PFSK-1 (cell line): Measurements from ENCODE around the gene ZCCHC2.

Experiments
- POLR2AphosphoS5 ChIP-seq: IDR thresholded peaks from 2 replicates; pipeline ENCODE4 v1.6.1; 2012; ENCODE audit warnings: low read depth, mild to moderate bottlenecking, control low read depth, low read length, moderate library complexity
- SIN3A ChIP-seq: IDR thresholded peaks from 2 replicates; pipeline ENCODE4 v1.6.1; 2012; ENCODE audit warnings: mild to moderate bottlenecking, low read length, moderate library complexity, borderline replicate concordance; ENCODE audit not compliant: insufficient read depth
- TF ChIP-seq, protein P1 (sequence below), 2 experiments: IDR thresholded peaks; 2 replicates each; pipeline versions ENCODE4 v1.6.1 to v1.8.0; 2011 to 2012; ENCODE audit warnings: low read depth in 2 of 2, low read length in 2 of 2, control low read depth in 1 of 2, inconsistent platforms in 1 of 2, mild to moderate bottlenecking in 1 of 2, moderate library complexity in 1 of 2; ENCODE audit not compliant: insufficient read depth in 1 of 2

- TF ChIP-seq POLR2AphosphoS5 = no peak
- TF ChIP-seq, protein P1, sequence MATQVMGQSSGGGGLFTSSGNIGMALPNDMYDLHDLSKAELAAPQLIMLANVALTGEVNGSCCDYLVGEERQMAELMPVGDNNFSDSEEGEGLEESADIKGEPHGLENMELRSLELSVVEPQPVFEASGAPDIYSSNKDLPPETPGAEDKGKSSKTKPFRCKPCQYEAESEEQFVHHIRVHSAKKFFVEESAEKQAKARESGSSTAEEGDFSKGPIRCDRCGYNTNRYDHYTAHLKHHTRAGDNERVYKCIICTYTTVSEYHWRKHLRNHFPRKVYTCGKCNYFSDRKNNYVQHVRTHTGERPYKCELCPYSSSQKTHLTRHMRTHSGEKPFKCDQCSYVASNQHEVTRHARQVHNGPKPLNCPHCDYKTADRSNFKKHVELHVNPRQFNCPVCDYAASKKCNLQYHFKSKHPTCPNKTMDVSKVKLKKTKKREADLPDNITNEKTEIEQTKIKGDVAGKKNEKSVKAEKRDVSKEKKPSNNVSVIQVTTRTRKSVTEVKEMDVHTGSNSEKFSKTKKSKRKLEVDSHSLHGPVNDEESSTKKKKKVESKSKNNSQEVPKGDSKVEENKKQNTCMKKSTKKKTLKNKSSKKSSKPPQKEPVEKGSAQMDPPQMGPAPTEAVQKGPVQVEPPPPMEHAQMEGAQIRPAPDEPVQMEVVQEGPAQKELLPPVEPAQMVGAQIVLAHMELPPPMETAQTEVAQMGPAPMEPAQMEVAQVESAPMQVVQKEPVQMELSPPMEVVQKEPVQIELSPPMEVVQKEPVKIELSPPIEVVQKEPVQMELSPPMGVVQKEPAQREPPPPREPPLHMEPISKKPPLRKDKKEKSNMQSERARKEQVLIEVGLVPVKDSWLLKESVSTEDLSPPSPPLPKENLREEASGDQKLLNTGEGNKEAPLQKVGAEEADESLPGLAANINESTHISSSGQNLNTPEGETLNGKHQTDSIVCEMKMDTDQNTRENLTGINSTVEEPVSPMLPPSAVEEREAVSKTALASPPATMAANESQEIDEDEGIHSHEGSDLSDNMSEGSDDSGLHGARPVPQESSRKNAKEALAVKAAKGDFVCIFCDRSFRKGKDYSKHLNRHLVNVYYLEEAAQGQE (IDR thresholded peaks at IDR 0.05; ENCODE audit: insufficient read depth in 1 of 2, low read depth in 2 of 2, low read length in 2 of 2) = no peak
- no peak for TF ChIP-seq SIN3A
Measured at GRCh38 chr18:62572456-62572855, 49.6 kb downstream of the ZCCHC2 start.
